Erythroblast (primary cell): ENCODE data around the gene BNIP2.

Source experiments
- GATA1 ChIP-seq: IDR thresholded peaks from 2 replicates; pipeline ENCODE4 v1.6.1; 2011; ENCODE audit warnings: low read depth, mild to moderate bottlenecking, control low read depth, low read length, moderate library complexity
- POLR2A ChIP-seq: IDR thresholded peaks from 2 replicates; pipeline ENCODE4 v1.6.1; 2011; ENCODE audit warnings: mild to moderate bottlenecking, low read length

- TF ChIP-seq POLR2A (no peak), GATA1 (no peak)
Measured at GRCh38 chr15:59687836-59688235, 1.3 kb downstream of the BNIP2 start.
